GM12864 (cell line): ENCODE measurements around the gene ARNT2.
"Not testable (repeated sequence)": the region's sequence is repeated elsewhere in the genome, so short reads cannot be mapped to it uniquely, and the experiment has no call there.

Experiments used
- DNase-seq: peaks from one replicate; pipeline ENCODE4 v3.0.0-alpha.2; 2011; ENCODE audit warnings: low read depth
- H3K4me3 ChIP-seq: 2 replicates; pipeline ENCODE4 v1.5.1; 2011; ENCODE audit warnings: mild to moderate bottlenecking, low read depth, low read length, control low read depth
- TF ChIP-seq, protein P1 (sequence below): IDR thresholded peaks from 2 replicates; pipeline ENCODE4 v1.5.1; 2011; ENCODE audit warnings: low read depth, mild to moderate bottlenecking, moderate library complexity, low read length, control low read depth, inconsistent platforms; ENCODE audit errors: missing control alignments

ARNT2 gene

DNA sequence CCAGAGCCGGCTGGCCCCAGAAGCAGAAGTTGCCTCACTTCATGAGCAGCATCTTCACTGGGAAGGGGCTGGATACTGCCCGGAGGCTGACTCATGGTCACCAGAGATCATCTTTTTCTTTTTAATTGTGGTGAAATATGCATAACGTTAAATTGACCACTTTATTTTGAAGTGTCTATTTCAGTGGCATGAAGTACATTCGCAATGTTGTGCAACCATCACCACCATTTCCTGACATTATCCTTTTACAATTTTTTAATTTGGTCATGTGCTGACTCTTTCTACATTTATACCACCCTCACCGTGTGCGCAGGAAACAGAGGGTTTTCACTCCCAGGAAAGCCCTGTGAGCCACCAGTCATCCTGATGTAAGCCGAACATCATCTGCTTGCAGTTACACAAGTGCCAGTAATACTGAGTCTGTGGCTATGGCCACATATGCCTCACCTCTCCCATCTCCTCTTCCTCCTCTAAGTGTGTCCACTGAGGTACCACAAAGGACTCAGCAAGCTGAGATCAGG is 239.3 kb downstream of the ARNT2 start:
- H3K4me3 ChIP-seq, result no peak overlapping the region
- TF ChIP-seq, protein P1, sequence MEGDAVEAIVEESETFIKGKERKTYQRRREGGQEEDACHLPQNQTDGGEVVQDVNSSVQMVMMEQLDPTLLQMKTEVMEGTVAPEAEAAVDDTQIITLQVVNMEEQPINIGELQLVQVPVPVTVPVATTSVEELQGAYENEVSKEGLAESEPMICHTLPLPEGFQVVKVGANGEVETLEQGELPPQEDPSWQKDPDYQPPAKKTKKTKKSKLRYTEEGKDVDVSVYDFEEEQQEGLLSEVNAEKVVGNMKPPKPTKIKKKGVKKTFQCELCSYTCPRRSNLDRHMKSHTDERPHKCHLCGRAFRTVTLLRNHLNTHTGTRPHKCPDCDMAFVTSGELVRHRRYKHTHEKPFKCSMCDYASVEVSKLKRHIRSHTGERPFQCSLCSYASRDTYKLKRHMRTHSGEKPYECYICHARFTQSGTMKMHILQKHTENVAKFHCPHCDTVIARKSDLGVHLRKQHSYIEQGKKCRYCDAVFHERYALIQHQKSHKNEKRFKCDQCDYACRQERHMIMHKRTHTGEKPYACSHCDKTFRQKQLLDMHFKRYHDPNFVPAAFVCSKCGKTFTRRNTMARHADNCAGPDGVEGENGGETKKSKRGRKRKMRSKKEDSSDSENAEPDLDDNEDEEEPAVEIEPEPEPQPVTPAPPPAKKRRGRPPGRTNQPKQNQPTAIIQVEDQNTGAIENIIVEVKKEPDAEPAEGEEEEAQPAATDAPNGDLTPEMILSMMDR, result no peak
- DNase-seq, result no peak

DNA sequence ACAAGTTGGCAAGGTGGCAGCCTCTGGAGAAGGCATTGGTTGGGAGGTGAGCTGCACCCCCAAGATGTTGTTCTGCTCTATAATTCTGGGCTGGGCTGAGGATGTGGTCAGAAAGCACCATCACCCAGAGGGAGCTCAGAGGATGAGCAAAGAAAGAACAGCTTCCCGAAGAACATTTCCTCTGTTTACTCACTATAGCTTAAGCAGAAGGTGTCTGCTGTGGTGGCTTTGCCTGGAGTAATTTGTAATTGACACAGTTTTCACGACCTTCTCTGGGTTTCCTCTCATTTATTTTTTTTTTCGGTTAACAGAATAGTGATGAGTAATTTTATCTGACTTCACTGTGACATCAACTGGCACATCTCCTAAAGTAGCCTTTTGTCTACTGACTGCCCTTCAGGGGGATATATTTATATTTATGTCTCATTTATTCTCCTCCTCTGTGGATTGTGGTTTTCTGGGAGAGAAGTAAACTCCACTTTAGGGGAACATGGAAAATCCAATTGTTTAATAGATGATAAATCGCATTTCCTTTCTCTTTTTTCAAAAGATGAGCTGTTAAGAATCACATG is 241.4 kb downstream of the ARNT2 start:
- no peak for DNase-seq
- TF ChIP-seq, protein P1, result no peak

DNA sequence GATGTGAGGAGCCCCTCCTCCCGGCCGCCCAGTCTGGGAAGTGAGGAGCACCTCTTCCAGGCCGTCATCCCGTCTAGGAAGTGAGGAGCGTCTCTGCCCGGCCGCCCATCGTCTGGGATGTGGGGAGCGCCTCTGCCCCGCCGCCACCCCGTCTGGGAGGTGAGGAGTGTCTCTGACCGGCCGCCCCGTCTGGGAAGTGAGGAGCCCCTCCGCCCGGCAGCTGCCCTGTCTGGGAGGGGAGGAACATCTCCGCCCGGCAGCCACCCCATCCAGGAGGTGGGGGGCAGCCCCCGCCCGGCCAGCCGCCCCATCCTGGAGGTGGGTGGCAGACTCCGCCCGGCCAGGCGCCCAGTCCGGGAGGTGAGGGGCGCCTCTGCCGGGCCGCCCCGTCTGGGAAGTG is 243.2 kb downstream of the ARNT2 start:
- not testable (repeated sequence) for H3K4me3 ChIP-seq, DNase-seq

More for the DNA sequence above, 241.4 kb downstream of the ARNT2 start:
- H3K4me3 ChIP-seq, result no peak overlapping the region
